Measurements from ENCODE around the gene CSRP1.

DNA sequence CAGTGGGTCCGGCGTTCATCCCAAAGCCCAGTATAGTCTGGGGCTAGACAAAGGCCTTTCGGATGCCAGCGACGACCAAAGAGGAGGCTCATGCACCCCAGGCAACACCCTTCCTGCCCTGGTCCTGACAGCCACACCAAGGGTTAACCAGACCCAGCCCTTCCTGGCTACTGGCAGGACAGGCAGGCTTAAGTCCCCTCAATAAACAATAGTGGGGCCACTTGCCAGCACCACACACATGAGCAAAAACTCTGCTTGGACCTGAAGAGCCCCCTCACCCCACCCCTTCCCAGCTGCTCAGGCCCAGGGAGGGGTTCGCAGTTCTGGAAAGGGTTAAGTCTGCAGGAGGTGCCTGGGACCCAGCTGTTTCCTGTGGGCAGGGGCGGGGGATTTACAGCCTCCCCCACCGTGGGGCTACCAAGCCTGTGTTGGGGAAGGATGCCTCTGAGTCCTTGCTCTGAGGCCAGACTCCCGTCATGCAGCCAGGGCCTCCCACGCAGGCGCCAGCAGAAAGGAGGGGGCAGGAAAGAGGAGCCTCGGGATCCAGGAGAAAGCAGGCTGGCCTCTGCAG lies 56.1 kb downstream of the CSRP1 start:
- TF ChIP-seq CHD2 (IDR thresholded peaks at IDR 0.05; ENCODE audit: low read length, partially characterized antibody), result no peak
- no peak for TF ChIP-seq JUN (IDR thresholded peaks at IDR 0.05)
- no peak for TF ChIP-seq EP300 (IDR thresholded peaks at IDR 0.05)
- TF ChIP-seq, protein P1, sequence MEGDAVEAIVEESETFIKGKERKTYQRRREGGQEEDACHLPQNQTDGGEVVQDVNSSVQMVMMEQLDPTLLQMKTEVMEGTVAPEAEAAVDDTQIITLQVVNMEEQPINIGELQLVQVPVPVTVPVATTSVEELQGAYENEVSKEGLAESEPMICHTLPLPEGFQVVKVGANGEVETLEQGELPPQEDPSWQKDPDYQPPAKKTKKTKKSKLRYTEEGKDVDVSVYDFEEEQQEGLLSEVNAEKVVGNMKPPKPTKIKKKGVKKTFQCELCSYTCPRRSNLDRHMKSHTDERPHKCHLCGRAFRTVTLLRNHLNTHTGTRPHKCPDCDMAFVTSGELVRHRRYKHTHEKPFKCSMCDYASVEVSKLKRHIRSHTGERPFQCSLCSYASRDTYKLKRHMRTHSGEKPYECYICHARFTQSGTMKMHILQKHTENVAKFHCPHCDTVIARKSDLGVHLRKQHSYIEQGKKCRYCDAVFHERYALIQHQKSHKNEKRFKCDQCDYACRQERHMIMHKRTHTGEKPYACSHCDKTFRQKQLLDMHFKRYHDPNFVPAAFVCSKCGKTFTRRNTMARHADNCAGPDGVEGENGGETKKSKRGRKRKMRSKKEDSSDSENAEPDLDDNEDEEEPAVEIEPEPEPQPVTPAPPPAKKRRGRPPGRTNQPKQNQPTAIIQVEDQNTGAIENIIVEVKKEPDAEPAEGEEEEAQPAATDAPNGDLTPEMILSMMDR (IDR thresholded peaks at IDR 0.05), result no peak
- no peak for TF ChIP-seq RFX5 (IDR thresholded peaks at IDR 0.05)
- TF ChIP-seq FOSB (CRISPR knock-in tag; IDR thresholded peaks at IDR 0.05), result no peak
- no peak for TF ChIP-seq JUNB (IDR thresholded peaks at IDR 0.05)
- no peak for TF ChIP-seq POLR2A (IDR thresholded peaks at IDR 0.05; ENCODE audit: low read length)
- TF ChIP-seq PHF8 (IDR thresholded peaks at IDR 0.05; ENCODE audit: borderline replicate concordance, low read depth), result no peak
- TF ChIP-seq, protein P2, sequence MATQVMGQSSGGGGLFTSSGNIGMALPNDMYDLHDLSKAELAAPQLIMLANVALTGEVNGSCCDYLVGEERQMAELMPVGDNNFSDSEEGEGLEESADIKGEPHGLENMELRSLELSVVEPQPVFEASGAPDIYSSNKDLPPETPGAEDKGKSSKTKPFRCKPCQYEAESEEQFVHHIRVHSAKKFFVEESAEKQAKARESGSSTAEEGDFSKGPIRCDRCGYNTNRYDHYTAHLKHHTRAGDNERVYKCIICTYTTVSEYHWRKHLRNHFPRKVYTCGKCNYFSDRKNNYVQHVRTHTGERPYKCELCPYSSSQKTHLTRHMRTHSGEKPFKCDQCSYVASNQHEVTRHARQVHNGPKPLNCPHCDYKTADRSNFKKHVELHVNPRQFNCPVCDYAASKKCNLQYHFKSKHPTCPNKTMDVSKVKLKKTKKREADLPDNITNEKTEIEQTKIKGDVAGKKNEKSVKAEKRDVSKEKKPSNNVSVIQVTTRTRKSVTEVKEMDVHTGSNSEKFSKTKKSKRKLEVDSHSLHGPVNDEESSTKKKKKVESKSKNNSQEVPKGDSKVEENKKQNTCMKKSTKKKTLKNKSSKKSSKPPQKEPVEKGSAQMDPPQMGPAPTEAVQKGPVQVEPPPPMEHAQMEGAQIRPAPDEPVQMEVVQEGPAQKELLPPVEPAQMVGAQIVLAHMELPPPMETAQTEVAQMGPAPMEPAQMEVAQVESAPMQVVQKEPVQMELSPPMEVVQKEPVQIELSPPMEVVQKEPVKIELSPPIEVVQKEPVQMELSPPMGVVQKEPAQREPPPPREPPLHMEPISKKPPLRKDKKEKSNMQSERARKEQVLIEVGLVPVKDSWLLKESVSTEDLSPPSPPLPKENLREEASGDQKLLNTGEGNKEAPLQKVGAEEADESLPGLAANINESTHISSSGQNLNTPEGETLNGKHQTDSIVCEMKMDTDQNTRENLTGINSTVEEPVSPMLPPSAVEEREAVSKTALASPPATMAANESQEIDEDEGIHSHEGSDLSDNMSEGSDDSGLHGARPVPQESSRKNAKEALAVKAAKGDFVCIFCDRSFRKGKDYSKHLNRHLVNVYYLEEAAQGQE (IDR thresholded peaks at IDR 0.05), result no peak
- TF ChIP-seq, protein P3, sequence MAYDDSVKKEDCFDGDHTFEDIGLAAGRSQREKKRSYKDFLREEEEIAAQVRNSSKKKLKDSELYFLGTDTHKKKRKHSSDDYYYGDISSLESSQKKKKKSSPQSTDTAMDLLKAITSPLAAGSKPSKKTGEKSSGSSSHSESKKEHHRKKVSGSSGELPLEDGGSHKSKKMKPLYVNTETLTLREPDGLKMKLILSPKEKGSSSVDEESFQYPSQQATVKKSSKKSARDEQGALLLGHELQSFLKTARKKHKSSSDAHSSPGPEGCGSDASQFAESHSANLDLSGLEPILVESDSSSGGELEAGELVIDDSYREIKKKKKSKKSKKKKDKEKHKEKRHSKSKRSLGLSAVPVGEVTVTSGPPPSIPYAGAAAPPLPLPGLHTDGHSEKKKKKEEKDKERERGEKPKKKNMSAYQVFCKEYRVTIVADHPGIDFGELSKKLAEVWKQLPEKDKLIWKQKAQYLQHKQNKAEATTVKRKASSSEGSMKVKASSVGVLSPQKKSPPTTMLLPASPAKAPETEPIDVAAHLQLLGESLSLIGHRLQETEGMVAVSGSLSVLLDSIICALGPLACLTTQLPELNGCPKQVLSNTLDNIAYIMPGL (CRISPR knock-in tag; IDR thresholded peaks at IDR 0.05; ENCODE audit: borderline replicate concordance), result no peak
- TF ChIP-seq MYC (IDR thresholded peaks at IDR 0.05; ENCODE audit: borderline replicate concordance, low read length), result no peak
